Vagina (tissue), 2 donors: ENCODE results near the gene FSD1L. TPM values are rescaled to one million over a fixed set of nuclear protein-coding genes. Genes with fewer than 3 reads are reported as not detected.

Experiments used
- DNase-seq, 2 donors: peaks; one replicate each; pipeline ENCODE4 v3.0.0-alpha.2; 2017; ENCODE audit errors: extremely low spot score in 2 of 2
- H3K27ac ChIP-seq: fragments of 200-600 bp; sonication (generic); one replicate; pipeline ENCODE4 v1.5.1; 2019
- H3K27me3 ChIP-seq: fragments of 200-600 bp; sonication (generic); one replicate; pipeline ENCODE4 v1.5.1; 2019
- H3K36me3 ChIP-seq, 2 donors: fragments of 200-600 bp; sonication (generic); one replicate each; pipeline ENCODE4 v1.5.1; 2017 to 2019
- H3K4me1 ChIP-seq: fragments of 200-600 bp; sonication (generic); one replicate; pipeline ENCODE4 v1.5.1; 2019
- H3K4me3 ChIP-seq, 2 donors: fragments of 200-600 bp; sonication (generic); 1 replicate in 1 of 2; 2 replicates in 1 of 2; pipeline ENCODE4 v1.5.1; 2016 to 2019
- H3K9me3 ChIP-seq: fragments of 200-600 bp; sonication (generic); one replicate; pipeline ENCODE4 v1.5.1; 2019
- CTCF ChIP-seq, 3 experiments: fragments of 450-650 bp in 2 of 3; fragments of 200-600 bp in 1 of 3; sonication (generic) in 1 of 3; IDR thresholded peaks; one replicate each; pipeline ENCODE4 v1.5.1; 2017 to 2019; ENCODE audit warnings: antibody characterized with exemption in 3 of 3, mild to moderate bottlenecking in 2 of 3, moderate library complexity in 2 of 3
- POLR2A ChIP-seq, 2 donors: fragments of 450-650 bp; IDR thresholded peaks; one replicate each; pipeline ENCODE4 v1.6.1; 2017; ENCODE audit warnings: antibody characterized with exemption in 2 of 2, mild to moderate bottlenecking in 2 of 2, moderate library complexity in 2 of 2
- POLR2AphosphoS5 ChIP-seq, 2 donors: sonication (generic); formaldehyde crosslinking; IDR thresholded peaks; one replicate each; pipeline ENCODE4 v1.9.0; 2017; ENCODE audit warnings: antibody characterized with exemption in 2 of 2, mild to moderate bottlenecking in 2 of 2, low read depth in 1 of 2; ENCODE audit not compliant: insufficient read depth in 1 of 2
- intact Hi-C: fragments of 100-400 bp; cut with DNase I; formaldehyde crosslinking; loops from one replicate; pipeline ENCODE4 v1.15.1; 2023
- total RNA-seq: library from RNA; depleted of rRNA; stranded (reverse); fragments of >200 nt; gene quantifications from one replicate; pipeline ENCODE4 v1.2.3, GENCODE V29; 2016

Gene FSD1L
- total RNA-seq, 1 donor from 2014 or later = 4.2 TPM

DNA sequence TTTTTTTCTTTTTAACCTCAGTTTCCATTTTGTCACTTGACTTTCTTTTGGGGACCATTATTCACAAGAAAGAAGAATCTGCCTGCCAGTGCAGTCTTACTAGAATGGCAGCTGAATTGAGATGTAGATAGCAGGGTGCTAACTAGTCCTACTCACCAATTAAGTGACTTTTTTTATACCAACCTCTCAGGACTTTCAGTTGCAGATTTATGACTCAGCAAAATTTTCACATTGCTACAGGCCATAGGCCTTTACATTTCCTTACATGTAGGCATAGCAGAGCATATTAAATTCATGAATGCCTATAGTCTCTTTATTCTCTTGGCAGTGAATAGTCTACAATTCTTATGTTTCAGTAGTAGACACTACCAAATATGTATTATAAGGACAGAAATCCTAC is 56.0 kb downstream of the FSD1L start:
- no peak overlapping the region for H3K27ac ChIP-seq
- no peaks in the 10 kb centered on the region for H3K9me3 ChIP-seq
- no peak for DNase-seq
- no peaks in the 10 kb centered on the region for H3K27me3 ChIP-seq
- TF ChIP-seq POLR2AphosphoS5 (IDR thresholded peaks at IDR 0.05; ENCODE audit: insufficient read depth in 1 of 2, low read depth in 1 of 2) = no peak
- no peak for TF ChIP-seq POLR2A (IDR thresholded peaks at IDR 0.05)
- H3K4me1 ChIP-seq = no peaks in the 10 kb centered on the region
- no peak overlapping the region for H3K4me3 ChIP-seq
- intact Hi-C loops = no loop called here
- H3K36me3 ChIP-seq = peaks cover 0 to 11% of the 10 kb centered on the region in 2 donors

DNA sequence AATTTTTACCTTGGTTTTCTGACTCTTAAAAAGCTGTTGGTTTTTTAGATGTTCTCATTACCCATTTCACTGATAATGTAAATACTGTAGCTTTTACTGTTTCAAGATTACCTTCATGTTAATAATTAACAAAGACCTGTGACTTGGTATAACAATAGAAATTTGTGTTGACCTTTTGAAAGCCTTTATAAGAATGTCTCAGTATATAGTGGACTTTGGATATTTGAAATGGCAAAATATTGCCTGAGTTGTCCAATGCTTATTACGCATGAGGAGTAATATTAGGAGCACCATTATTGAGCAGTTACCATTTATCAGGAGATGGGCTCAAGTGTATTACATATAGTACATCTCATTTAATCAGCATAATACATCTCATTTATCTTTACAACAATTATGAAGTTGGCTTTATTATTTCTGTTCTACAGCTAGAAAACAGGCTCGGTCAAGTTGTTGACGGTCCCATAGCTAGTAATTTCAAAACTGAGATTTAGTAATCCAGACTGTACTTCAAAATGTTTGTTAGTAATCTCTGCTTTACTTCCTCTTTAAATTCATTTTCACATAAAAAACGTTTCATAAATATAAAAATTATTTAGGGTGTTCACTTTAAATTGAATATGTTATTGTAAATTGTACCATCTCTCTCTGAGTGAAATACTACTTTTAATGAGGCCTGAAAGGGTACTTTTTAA is 59.4 kb downstream of the FSD1L start:
- intact Hi-C loops = no loop called here

GRCh38 chr9:105508530-105508929 is 60.7 kb downstream of the FSD1L start:
- H3K36me3 ChIP-seq = peaks cover 0 to 11% of the 10 kb centered on the region in 2 donors
- TF ChIP-seq POLR2AphosphoS5 (IDR thresholded peaks at IDR 0.05; ENCODE audit: insufficient read depth in 1 of 2, low read depth in 1 of 2) (no peak), CTCF (IDR thresholded peaks at IDR 0.05) (no peak), POLR2A (IDR thresholded peaks at IDR 0.05) (no peak)
- no peaks in the 10 kb centered on the region for H3K27me3 ChIP-seq
- intact Hi-C loops = no loop called here
- H3K27ac ChIP-seq = no peak overlapping the region
- no peak for DNase-seq
- H3K4me3 ChIP-seq = no peak overlapping the region
- no peaks in the 10 kb centered on the region for H3K4me1 ChIP-seq
- H3K9me3 ChIP-seq = no peaks in the 10 kb centered on the region

More for the DNA sequence above, 59.4 kb downstream of the FSD1L start:
- Histone ChIP-seq H3K27ac (no peak overlapping the region), H3K4me1 (no peaks in the 10 kb centered on the region), H3K36me3 (peaks cover 0 to 11% of the 10 kb centered on the region in 2 donors), H3K27me3 (no peaks in the 10 kb centered on the region), H3K9me3 (no peaks in the 10 kb centered on the region), H3K4me3 (no peak overlapping the region)
- DNase-seq = no peak
- TF ChIP-seq POLR2AphosphoS5 (IDR thresholded peaks at IDR 0.05; ENCODE audit: insufficient read depth in 1 of 2, low read depth in 1 of 2) (no peak), CTCF (IDR thresholded peaks at IDR 0.05) (no peak), POLR2A (IDR thresholded peaks at IDR 0.05) (no peak)

- DNase-seq = no peak
- intact Hi-C loops = no loop called here
- H3K36me3 ChIP-seq = peaks cover 0 to 11% of the 10 kb centered on the region in 2 donors
- H3K9me3 ChIP-seq = no peaks in the 10 kb centered on the region
- H3K27ac ChIP-seq = no peak overlapping the region
- H3K4me1 ChIP-seq = no peaks in the 10 kb centered on the region
- no peaks in the 10 kb centered on the region for H3K27me3 ChIP-seq
- TF ChIP-seq POLR2AphosphoS5 (IDR thresholded peaks at IDR 0.05; ENCODE audit: insufficient read depth in 1 of 2, low read depth in 1 of 2) (no peak), POLR2A (IDR thresholded peaks at IDR 0.05) (no peak), CTCF (IDR thresholded peaks at IDR 0.05) (no peak)
- no peak overlapping the region for H3K4me3 ChIP-seq
Measured at GRCh38 chr9:105510024-105510423, 62.2 kb downstream of the FSD1L start.

- Histone ChIP-seq H3K4me1 (no peaks in the 10 kb centered on the region), H3K36me3 (peaks cover 0 to 11% of the 10 kb centered on the region in 2 donors), H3K27ac (no peak overlapping the region), H3K4me3 (no peak overlapping the region), H3K27me3 (no peaks in the 10 kb centered on the region), H3K9me3 (no peaks in the 10 kb centered on the region)
- intact Hi-C loops = no loop called here
- TF ChIP-seq POLR2A (IDR thresholded peaks at IDR 0.05) = no peak
- no peak for TF ChIP-seq CTCF (IDR thresholded peaks at IDR 0.05)
- no peak for TF ChIP-seq POLR2AphosphoS5 (IDR thresholded peaks at IDR 0.05; ENCODE audit: insufficient read depth in 1 of 2, low read depth in 1 of 2)
- DNase-seq = no peak
Measured at GRCh38 chr9:105511446-105511845, 63.6 kb downstream of the FSD1L start.
